ENCODE measurements around the gene PRIMA1.

DNA sequence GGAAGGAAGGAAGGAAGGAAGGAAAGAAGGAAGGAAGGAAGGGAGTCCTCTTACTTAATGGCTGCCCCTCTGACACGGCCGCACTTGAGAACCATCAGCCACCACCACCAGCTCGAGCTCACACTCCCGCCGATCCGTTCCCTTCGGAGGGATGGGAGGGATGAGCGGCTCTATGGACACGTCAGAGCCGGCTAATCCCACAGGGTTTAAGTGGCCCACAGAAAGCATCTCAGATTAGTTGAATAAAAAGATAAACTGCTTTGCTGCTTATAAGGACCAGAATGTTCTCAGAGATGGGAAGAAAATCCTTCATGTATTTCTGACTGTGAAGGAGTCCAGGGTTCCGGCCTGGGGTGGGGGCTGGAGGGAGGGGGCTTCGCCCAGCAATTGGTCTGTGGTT lies 31.1 kb downstream of the PRIMA1 start:
- TF ChIP-seq, protein P1, sequence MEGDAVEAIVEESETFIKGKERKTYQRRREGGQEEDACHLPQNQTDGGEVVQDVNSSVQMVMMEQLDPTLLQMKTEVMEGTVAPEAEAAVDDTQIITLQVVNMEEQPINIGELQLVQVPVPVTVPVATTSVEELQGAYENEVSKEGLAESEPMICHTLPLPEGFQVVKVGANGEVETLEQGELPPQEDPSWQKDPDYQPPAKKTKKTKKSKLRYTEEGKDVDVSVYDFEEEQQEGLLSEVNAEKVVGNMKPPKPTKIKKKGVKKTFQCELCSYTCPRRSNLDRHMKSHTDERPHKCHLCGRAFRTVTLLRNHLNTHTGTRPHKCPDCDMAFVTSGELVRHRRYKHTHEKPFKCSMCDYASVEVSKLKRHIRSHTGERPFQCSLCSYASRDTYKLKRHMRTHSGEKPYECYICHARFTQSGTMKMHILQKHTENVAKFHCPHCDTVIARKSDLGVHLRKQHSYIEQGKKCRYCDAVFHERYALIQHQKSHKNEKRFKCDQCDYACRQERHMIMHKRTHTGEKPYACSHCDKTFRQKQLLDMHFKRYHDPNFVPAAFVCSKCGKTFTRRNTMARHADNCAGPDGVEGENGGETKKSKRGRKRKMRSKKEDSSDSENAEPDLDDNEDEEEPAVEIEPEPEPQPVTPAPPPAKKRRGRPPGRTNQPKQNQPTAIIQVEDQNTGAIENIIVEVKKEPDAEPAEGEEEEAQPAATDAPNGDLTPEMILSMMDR (conservative IDR thresholded peaks at IDR 0.05; ENCODE audit: low read depth in 2 of 2) = no peak
- TF ChIP-seq CREB1 (CRISPR knock-in tag; IDR thresholded peaks at IDR 0.05; ENCODE audit: low read depth) (no peak), POLR2AphosphoS5 (IDR thresholded peaks at IDR 0.05; ENCODE audit: low read depth) (no peak), EZH2phosphoT487 (IDR thresholded peaks at IDR 0.05; ENCODE audit: unreplicated experiment) (no peak), ZNF114 (CRISPR knock-in tag; IDR thresholded peaks at IDR 0.05) (no peak), EZH2 (IDR thresholded peaks at IDR 0.05; ENCODE audit: low read depth, unreplicated experiment) (no peak), JUNB (IDR thresholded peaks at IDR 0.05; ENCODE audit: unreplicated experiment) (no peak), ZNF331 (CRISPR knock-in tag; IDR thresholded peaks at IDR 0.05; ENCODE audit: low read depth) (no peak), STAT1 (IDR thresholded peaks at IDR 0.05; ENCODE audit: unreplicated experiment) (no peak), NANOG (IDR thresholded peaks at IDR 0.05; ENCODE audit: borderline replicate concordance) (no peak)
- TF ChIP-seq, protein P2, sequence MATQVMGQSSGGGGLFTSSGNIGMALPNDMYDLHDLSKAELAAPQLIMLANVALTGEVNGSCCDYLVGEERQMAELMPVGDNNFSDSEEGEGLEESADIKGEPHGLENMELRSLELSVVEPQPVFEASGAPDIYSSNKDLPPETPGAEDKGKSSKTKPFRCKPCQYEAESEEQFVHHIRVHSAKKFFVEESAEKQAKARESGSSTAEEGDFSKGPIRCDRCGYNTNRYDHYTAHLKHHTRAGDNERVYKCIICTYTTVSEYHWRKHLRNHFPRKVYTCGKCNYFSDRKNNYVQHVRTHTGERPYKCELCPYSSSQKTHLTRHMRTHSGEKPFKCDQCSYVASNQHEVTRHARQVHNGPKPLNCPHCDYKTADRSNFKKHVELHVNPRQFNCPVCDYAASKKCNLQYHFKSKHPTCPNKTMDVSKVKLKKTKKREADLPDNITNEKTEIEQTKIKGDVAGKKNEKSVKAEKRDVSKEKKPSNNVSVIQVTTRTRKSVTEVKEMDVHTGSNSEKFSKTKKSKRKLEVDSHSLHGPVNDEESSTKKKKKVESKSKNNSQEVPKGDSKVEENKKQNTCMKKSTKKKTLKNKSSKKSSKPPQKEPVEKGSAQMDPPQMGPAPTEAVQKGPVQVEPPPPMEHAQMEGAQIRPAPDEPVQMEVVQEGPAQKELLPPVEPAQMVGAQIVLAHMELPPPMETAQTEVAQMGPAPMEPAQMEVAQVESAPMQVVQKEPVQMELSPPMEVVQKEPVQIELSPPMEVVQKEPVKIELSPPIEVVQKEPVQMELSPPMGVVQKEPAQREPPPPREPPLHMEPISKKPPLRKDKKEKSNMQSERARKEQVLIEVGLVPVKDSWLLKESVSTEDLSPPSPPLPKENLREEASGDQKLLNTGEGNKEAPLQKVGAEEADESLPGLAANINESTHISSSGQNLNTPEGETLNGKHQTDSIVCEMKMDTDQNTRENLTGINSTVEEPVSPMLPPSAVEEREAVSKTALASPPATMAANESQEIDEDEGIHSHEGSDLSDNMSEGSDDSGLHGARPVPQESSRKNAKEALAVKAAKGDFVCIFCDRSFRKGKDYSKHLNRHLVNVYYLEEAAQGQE (IDR thresholded peaks at IDR 0.05; ENCODE audit: unreplicated experiment) = no peak
- TF ChIP-seq, protein P3, sequence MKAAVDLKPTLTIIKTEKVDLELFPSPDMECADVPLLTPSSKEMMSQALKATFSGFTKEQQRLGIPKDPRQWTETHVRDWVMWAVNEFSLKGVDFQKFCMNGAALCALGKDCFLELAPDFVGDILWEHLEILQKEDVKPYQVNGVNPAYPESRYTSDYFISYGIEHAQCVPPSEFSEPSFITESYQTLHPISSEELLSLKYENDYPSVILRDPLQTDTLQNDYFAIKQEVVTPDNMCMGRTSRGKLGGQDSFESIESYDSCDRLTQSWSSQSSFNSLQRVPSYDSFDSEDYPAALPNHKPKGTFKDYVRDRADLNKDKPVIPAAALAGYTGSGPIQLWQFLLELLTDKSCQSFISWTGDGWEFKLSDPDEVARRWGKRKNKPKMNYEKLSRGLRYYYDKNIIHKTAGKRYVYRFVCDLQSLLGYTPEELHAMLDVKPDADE (IDR thresholded peaks at IDR 0.05) = no peak
- TF ChIP-seq, protein P4, sequence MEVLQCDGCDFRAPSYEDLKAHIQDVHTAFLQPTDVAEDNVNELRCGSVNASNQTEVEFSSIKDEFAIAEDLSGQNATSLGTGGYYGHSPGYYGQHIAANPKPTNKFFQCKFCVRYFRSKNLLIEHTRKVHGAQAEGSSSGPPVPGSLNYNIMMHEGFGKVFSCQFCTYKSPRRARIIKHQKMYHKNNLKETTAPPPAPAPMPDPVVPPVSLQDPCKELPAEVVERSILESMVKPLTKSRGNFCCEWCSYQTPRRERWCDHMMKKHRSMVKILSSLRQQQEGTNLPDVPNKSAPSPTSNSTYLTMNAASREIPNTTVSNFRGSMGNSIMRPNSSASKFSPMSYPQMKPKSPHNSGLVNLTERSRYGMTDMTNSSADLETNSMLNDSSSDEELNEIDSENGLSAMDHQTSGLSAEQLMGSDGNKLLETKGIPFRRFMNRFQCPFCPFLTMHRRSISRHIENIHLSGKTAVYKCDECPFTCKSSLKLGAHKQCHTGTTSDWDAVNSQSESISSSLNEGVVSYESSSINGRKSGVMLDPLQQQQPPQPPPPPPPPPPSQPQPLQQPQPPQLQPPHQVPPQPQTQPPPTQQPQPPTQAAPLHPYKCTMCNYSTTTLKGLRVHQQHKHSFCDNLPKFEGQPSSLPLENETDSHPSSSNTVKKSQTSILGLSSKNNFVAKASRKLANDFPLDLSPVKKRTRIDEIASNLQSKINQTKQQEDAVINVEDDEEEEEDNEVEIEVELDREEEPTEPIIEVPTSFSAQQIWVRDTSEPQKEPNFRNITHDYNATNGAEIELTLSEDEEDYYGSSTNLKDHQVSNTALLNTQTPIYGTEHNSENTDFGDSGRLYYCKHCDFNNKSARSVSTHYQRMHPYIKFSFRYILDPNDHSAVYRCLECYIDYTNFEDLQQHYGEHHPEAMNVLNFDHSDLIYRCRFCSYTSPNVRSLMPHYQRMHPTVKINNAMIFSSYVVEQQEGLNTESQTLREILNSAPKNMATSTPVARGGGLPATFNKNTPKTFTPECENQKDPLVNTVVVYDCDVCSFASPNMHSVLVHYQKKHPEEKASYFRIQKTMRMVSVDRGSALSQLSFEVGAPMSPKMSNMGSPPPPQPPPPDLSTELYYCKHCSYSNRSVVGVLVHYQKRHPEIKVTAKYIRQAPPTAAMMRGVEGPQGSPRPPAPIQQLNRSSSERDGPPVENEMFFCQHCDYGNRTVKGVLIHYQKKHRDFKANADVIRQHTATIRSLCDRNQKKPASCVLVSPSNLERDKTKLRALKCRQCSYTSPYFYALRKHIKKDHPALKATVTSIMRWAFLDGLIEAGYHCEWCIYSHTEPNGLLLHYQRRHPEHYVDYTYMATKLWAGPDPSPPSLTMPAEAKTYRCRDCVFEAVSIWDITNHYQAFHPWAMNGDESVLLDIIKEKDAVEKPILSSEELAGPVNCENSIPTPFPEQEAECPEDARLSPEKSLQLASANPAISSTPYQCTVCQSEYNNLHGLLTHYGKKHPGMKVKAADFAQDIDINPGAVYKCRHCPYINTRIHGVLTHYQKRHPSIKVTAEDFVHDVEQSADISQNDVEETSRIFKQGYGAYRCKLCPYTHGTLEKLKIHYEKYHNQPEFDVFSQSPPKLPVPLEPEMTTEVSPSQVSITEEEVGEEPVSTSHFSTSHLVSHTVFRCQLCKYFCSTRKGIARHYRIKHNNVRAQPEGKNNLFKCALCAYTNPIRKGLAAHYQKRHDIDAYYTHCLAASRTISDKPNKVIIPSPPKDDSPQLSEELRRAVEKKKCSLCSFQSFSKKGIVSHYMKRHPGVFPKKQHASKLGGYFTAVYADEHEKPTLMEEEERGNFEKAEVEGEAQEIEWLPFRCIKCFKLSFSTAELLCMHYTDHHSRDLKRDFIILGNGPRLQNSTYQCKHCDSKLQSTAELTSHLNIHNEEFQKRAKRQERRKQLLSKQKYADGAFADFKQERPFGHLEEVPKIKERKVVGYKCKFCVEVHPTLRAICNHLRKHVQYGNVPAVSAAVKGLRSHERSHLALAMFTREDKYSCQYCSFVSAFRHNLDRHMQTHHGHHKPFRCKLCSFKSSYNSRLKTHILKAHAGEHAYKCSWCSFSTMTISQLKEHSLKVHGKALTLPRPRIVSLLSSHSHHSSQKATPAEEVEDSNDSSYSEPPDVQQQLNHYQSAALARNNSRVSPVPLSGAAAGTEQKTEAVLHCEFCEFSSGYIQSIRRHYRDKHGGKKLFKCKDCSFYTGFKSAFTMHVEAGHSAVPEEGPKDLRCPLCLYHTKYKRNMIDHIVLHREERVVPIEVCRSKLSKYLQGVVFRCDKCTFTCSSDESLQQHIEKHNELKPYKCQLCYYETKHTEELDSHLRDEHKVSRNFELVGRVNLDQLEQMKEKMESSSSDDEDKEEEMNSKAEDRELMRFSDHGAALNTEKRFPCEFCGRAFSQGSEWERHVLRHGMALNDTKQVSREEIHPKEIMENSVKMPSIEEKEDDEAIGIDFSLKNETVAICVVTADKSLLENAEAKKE (CRISPR knock-in tag; IDR thresholded peaks at IDR 0.05) = no peak

All from GM23338 (cell line).